Progenitor cell of endocrine pancreas (in vitro differentiated cells): ENCODE measurements around the gene STON1. TPM values are rescaled to one million over a fixed set of nuclear protein-coding genes. Genes with fewer than 3 reads are reported as not detected.

Experiments used
- DNase-seq: peaks from one replicate; pipeline ENCODE4 v3.0.0; 2021; ENCODE audit warnings: low spot score; ENCODE audit not compliant: unreplicated experiment
- H3K27ac Mint-ChIP-seq: 2 replicates; pipeline ENCODE4 v1.8.0; 2021; ENCODE audit warnings: mild to moderate bottlenecking, moderate library complexity, mixed read lengths
- H3K27me3 Mint-ChIP-seq: 2 replicates; pipeline ENCODE4 v1.8.0; 2021; ENCODE audit warnings: mixed read lengths
- H3K36me3 Mint-ChIP-seq: 2 replicates; pipeline ENCODE4 v1.8.0; 2022; ENCODE audit warnings: mixed read lengths; ENCODE audit not compliant: insufficient read depth
- H3K4me1 Mint-ChIP-seq: 2 replicates; pipeline ENCODE4 v1.8.0; 2021; ENCODE audit warnings: low read depth, mixed read lengths
- H3K4me3 Mint-ChIP-seq: 2 replicates; pipeline ENCODE4 v1.8.0; 2021; ENCODE audit warnings: low read depth, mild to moderate bottlenecking, moderate library complexity, mixed read lengths
- H3K9me3 Mint-ChIP-seq: 2 replicates; pipeline ENCODE4 v1.8.0; 2021; ENCODE audit warnings: low read depth, mixed read lengths
- CTCF ChIP-seq: fragments of 200-600 bp; sonication (generic); IDR thresholded peaks from one replicate; pipeline ENCODE4 v1.5.0; 2021; ENCODE audit warnings: antibody characterized with exemption, mild to moderate bottlenecking; ENCODE audit not compliant: unreplicated experiment
- total RNA-seq: library from RNA; stranded (reverse); gene quantifications from 2 replicates; pipeline ENCODE4 v1.2.1, GENCODE V29; 2021

Gene STON1
- total RNA-seq, 1 donor from 2014 or later, result 8.6 TPM

DNA sequence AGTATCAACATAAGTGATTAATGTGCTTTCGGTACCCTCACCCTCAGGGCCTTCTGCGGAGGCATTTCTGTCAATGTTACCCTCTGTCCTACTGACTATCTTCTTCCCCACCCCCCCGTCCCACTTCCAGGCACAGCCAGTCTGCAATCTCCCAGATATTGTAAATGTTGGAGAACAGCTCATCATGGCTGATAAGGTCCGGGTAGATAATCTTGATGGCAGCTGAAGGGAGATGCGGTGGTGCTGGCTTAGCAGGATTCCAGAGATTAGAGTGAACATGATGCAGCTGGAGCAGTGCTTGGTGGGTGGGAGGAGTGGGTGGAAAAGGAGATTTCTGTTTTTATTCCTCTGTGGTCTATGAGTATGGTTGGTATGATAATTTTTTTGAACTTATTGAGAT, 103.2 kb downstream of the STON1 start:
- no peak for TF ChIP-seq CTCF
- DNase-seq, result no peak
- no peaks in the 10 kb centered on the region for H3K36me3 Mint-ChIP-seq
- H3K4me1 Mint-ChIP-seq, result peaks cover 3% of the 10 kb centered on the region
- peaks cover 10% of the 10 kb centered on the region for H3K9me3 Mint-ChIP-seq
- no peaks in the 10 kb centered on the region for H3K27me3 Mint-ChIP-seq
- H3K4me3 Mint-ChIP-seq, result no peak overlapping the region
- no peak overlapping the region for H3K27ac Mint-ChIP-seq

DNA sequence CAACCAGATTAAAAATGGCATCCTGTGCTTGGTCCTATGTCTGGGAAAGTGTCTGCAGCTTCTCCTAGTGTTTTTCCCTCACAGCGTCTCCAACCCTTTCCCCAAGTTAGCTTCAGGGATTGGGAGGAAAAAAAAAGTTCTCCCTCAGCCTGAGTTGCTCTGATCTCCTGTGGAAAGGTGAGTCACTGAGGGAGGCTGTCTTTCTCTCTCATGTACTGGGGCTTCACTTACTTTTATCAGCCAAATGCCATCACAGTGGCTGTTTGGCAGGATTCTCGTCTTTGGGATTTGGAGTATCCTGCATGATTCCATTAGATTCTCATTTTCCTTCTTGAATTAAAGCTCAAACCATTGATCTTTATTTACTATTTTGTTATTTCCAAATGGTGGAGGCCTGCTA, 105.8 kb downstream of the STON1 start:
- no peaks in the 10 kb centered on the region for H3K36me3 Mint-ChIP-seq
- H3K27ac Mint-ChIP-seq, result no peak overlapping the region
- peaks cover 13% of the 10 kb centered on the region for H3K9me3 Mint-ChIP-seq

GRCh38 chr2:48638261-48638660, 108.3 kb downstream of the STON1 start:
- no peak overlapping the region for H3K4me3 Mint-ChIP-seq
- no peaks in the 10 kb centered on the region for H3K36me3 Mint-ChIP-seq
- H3K9me3 Mint-ChIP-seq, result peaks cover 10% of the 10 kb centered on the region
- peaks cover 2% of the 10 kb centered on the region for H3K4me1 Mint-ChIP-seq
- TF ChIP-seq CTCF, result no peak
- DNase-seq, result no peak
- no peaks in the 10 kb centered on the region for H3K27me3 Mint-ChIP-seq
- H3K27ac Mint-ChIP-seq, result no peak overlapping the region

More for the DNA sequence above, 105.8 kb downstream of the STON1 start:
- no peak for TF ChIP-seq CTCF
- Mint-ChIP-seq H3K4me1 (peaks cover 3% of the 10 kb centered on the region), H3K4me3 (no peak overlapping the region), H3K27me3 (no peaks in the 10 kb centered on the region)
- DNase-seq, result no peak

Other genes starting within 250 kb of the STON1 start
- gene FOXN2, start 215.5 kb upstream of the STON1 start, total RNA-seq, result 14.6 and 15.4 TPM in 2 replicates
- 35.1 and 39.2 TPM in 2 replicates for gene PPP1R21, start 89.4 kb upstream of the STON1 start, total RNA-seq
- not detected in 2 replicates for gene GTF2A1L, start 87.7 kb downstream of the STON1 start, total RNA-seq
- not detected in 2 replicates for gene LHCGR, start 225.6 kb downstream of the STON1 start, total RNA-seq